IPS-18c (cell line): ENCODE results near the gene PIKFYVE.
A peak's percentile ranks its signal among the peaks of the same experiment; 100 is the strongest.
"Not testable (repeated sequence)": the region's sequence is repeated elsewhere in the genome, so short reads cannot be mapped to it uniquely, and the experiment has no call there.

ENCODE experiments used
- H3K4me3 ChIP-seq: 2 replicates; pipeline ENCODE4 v1.7.0; 2013; ENCODE audit warnings: low read depth, mild to moderate bottlenecking, low read length, moderate library complexity; ENCODE audit not compliant: insufficient read depth
- H3K9me3 ChIP-seq: one replicate; pipeline ENCODE4 v1.6.1; 2013; ENCODE audit warnings: mild to moderate bottlenecking, low read length, moderate library complexity; ENCODE audit not compliant: control insufficient read depth, insufficient read depth

The PIKFYVE gene

DNA sequence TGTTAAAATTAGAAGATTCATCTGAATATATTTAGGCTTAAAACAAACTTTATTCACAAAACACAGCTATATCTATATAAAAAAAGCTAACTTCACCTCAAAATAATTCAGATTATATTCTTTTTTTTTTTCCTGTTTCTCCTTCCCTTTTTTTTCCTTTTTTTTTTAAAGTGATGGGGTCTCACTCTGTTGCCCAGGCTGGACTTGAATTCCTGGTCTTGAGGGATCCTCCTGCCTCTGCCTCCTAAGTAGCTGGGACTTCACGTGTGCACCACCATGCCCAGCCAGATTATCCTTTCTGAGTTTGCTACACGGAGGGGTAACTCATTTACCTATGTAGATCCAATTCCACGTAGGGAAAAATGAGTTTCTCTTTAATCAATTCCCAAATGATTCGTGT, 15.0 kb upstream of the PIKFYVE start:
- no peak overlapping the region for H3K4me3 ChIP-seq
- peaks cover 4% of the 10 kb centered on the region for H3K9me3 ChIP-seq

- H3K9me3 ChIP-seq, result peaks cover 4% of the 10 kb centered on the region
- no peak overlapping the region for H3K4me3 ChIP-seq
Measured at GRCh38 chr2:208252716-208253492, 13.2 kb upstream of the PIKFYVE start.

GRCh38 chr2:208253600-208254117, 12.4 kb upstream of the PIKFYVE start:
- peaks cover 4% of the 10 kb centered on the region for H3K9me3 ChIP-seq
- peak overlapping the region; percentile 99 for H3K4me3 ChIP-seq

DNA sequence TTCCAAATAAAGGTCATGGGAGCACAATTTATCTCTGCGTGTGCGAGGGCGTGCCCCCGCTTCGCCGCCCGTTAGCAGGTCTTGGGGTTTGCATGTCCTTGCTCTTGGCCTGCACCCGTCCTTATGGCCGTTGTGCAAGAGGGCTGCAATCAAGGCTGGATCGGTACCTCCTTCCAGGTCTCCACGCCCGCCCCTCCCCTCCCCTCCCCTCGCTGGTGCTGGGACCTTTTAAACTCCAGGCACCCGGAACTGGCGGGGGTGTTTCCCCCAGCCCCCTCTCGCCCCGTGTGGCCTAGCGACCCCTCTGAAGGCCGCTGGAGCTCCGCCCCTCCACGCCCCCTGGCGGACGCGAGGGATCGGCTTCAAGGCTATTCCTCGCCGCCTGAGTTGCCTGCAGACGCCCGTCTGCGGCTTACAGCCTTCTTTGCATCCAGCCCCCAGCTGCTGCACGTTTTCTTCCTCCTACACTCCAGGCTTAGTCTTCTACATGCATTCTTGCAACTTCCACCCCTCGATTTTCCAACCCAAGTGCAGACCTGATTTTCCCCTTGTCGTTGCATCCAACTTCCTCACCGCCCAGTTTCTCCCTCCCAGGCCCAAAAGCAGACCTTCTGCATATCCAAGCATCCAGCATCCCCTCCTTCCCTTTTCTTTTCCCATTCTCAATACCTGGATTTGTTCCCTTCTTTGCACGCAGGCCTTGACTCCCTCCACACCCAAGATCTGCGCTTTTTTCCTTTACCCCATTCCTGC, 11.8 kb upstream of the PIKFYVE start:
- H3K4me3 ChIP-seq, result peak overlapping the region; percentile 99
- peaks cover 4% of the 10 kb centered on the region for H3K9me3 ChIP-seq

DNA sequence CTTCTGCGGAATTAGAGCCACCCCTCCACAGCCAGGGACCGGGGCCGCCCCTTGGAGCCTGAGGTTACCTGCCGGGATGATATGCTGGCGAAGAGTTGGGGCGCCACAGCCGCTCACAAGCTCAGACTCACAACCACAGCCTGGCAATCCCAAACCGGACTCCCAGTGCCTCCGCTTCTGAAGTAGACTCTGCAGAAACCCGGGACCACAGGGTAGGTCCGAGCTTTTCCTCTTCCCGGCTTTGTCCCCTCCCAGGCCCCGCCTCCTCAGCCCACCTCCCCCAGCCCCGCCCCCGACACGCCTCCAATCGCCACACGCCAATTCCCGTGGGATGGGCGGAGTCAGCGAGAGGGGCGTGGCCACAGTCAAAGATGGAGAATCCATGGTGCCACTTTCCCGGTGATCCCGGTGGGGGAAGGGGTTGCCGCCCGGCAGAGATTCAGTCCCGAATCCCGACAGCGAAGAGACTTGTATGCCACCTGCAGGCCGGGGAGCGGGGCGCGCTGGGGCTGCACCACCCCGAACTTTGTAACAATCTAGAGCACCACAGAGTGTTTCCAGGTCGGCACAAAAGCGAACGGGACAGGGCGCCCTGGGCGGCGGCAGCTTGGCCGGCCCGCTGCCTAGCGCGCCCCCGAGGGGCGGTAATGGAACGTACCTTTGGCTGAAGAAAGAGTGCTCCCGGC, 11.0 kb upstream of the PIKFYVE start, which contains the start of gene IDH1:
Gene IDH1, minus strand, starts transcription at position 201 of the 686 bp plus-strand sequence. CDS start 3,520 bp downstream, outside the sequence.
- peaks cover 4% of the 10 kb centered on the region for H3K9me3 ChIP-seq
- peak within 1 kb of the TSS; percentile 99 for H3K4me3 ChIP-seq

- peak overlapping the region; percentile 99 for H3K4me3 ChIP-seq
- peaks cover 4% of the 10 kb centered on the region for H3K9me3 ChIP-seq
Measured at GRCh38 chr2:208255557-208256106, 10.4 kb upstream of the PIKFYVE start.

DNA sequence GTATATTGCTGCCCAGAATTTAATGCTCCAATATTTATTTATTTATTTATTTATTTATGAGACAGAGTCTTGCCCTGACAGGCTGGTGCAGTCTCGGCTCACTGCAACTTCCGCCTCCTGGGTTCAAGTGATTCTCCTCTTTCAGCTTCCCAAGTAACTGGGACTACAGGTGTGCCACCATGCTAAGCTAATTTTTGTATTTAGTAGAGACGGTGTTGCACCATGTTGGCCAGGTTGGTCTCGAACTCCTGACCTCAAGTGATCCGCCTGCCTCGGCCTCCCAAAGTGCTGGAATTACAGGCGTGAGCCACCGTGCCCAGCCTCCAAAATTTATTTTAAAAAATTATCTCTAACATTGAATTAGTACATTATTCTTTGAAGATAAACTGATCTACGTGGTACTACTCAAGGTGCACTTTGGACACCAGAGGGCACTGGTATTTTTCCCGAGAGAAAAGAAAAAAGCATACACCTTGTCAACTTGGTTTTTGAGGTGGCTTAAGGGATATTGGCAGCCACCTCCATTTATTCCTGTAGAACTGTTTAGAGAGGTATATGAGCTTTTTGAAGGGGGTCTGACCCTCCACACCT, 9.8 kb upstream of the PIKFYVE start:
- peaks cover 4% of the 10 kb centered on the region for H3K9me3 ChIP-seq
- H3K4me3 ChIP-seq, result no peak overlapping the region

- H3K9me3 ChIP-seq, H3K4me3 ChIP-seq: not testable (repeated sequence)
Measured at GRCh38 chr2:208256849-208257813, 8.9 kb upstream of the PIKFYVE start.

- peak overlapping the region; percentile 90; the same call in 1 of the 2 replicates for H3K4me3 ChIP-seq
- H3K9me3 ChIP-seq, result no peaks in the 10 kb centered on the region
Measured at GRCh38 chr2:208265371-208265800, 669 bp upstream of the PIKFYVE start.

- Histone ChIP-seq H3K9me3 (peaks cover 2% of the 10 kb centered on the region), H3K4me3 (peak overlapping the region; percentile 90)
Measured at GRCh38 chr2:208266553-208266893, 468 bp downstream of the PIKFYVE start.

- H3K4me3 ChIP-seq, result peak overlapping the region; percentile 90
- H3K9me3 ChIP-seq, result peaks cover 2% of the 10 kb centered on the region
Measured at GRCh38 chr2:208266936-208267335, 881 bp downstream of the PIKFYVE start.

GRCh38 chr2:208267526-208267925, 1.5 kb downstream of the PIKFYVE start:
- peak overlapping the region; percentile 90; the same call in 1 of the 2 replicates for H3K4me3 ChIP-seq

DNA sequence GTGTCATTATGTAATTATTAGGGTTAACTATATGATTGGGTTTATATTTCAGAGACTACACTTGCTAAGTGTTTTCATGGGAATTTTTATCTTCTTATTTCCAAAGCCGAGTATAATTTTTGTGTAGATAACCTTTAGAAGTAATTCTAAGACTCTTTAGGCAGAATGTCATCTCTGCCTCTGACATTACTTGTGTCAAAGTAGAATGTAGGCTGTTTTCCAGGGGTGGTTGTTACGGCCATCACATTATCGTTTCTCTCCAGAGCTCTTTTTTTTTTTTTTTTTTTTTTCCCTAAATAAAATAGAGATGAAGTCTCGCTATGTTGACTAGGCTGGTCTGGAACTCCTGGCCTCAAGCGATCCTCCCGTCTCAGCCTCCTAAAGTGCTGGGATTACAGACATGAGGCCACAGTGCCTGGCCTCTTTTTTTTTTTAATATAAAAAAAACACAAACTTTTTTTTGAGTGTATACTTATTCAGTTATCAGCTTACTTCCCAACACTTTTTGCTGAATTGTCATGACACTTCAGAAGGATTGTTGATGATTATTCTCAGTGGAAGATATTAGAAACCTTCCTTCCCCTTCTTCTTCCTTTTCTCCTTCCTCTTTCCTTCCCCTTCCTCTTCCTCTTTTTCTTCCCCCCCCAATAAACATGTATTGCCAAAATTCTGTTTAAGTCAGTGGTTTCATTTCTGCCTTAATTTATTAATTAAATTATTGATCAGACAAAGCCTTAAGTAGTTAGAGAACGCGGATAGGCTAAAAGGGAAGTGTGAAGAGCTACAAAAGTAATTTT, 2.3 kb downstream of the PIKFYVE start:
- peaks cover 2% of the 10 kb centered on the region for H3K9me3 ChIP-seq
- 0 out of 2 replicates have a peak overlapping the region, but pooled peaks have one; percentile 90 for H3K4me3 ChIP-seq

More at GRCh38 chr2:208267526-208267925, 1.5 kb downstream of the PIKFYVE start:
- not testable (repeated sequence) for H3K9me3 ChIP-seq

DNA sequence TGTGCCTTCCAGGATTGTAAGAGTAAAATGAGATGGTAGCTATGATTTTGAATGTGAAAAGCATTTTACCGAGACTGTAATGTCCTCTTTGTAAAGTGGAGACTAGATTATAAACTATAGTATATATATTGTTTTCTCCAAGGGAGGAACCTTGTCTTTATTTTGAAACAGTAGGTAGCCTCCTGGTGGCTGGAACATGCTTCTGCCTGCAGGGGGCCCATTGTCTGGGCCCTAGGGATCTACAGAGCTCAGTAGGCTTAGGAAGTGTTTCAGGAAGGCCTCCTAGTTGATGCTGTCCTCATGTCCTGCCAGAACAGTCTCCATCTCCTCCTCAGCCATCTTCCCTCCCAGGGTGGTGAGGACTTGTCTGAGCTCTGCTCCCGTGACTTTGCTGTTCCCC, 3.0 kb downstream of the PIKFYVE start:
- no peak overlapping the region for H3K4me3 ChIP-seq
- H3K9me3 ChIP-seq, result peaks cover 2% of the 10 kb centered on the region

DNA sequence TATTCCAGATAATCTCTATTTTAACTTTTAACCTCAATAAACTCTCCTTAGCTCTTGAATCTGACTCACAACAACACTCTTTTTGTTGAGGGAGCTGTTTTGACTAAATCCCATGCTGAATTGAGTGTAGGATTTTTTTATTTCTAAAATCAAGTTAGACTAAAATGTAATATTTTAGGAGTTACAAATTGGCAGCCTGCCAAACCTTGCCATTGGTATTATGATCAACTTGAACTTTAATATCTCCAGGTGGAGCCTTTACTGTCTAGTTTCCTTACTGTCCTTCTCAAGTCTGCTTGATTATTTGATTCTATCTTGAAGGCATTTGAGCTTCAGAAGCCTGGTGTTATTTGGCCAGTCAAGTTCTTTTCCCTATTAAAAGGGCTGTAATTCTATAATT, 8.7 kb downstream of the PIKFYVE start:
- Histone ChIP-seq H3K4me3 (no peak overlapping the region), H3K9me3 (peaks cover 2% of the 10 kb centered on the region)
